WTC11 (cell line): ENCODE data around the gene TMEM52B. TPM values are rescaled to one million over a fixed set of nuclear protein-coding genes. Genes with fewer than 3 reads are reported as not detected.

Experiments used
- ATAC-seq: fragments of 200-7000 bp; cut with Tn5 transposase; 2 replicates; pipeline ENCODE4 v1.10.0; 2021; ENCODE audit warnings: mild to moderate bottlenecking, moderate library complexity
- CTCF ChIA-PET: fragments of 300-600 bp; sonication (Branson Sonifier 250); formaldehyde crosslinking; loops from one replicate; lab custom pipeline; 2021; ENCODE audit warnings: antibody characterized with exemption; lab: Charles Lee
- POLR2A ChIA-PET: fragments of 350-600 bp; sonication (Branson Sonifier 250); formaldehyde crosslinking; loops from one replicate; lab custom pipeline; 2021; ENCODE audit warnings: antibody characterized with exemption; lab: Charles Lee
- DNase-seq: peaks from one replicate; pipeline ENCODE4 v3.0.0; 2021; ENCODE audit warnings: low spot score
- H3K27ac Mint-ChIP-seq: 2 replicates; pipeline ENCODE4 v1.8.0; 2021; ENCODE audit warnings: mixed read lengths
- H3K27me3 Mint-ChIP-seq: 2 replicates; pipeline ENCODE4 v1.8.0; 2021; ENCODE audit warnings: low read depth, mild to moderate bottlenecking, moderate library complexity, mixed read lengths
- H3K36me3 Mint-ChIP-seq: 2 replicates; pipeline ENCODE4 v1.8.0; 2021; ENCODE audit warnings: mixed read lengths
- H3K4me1 Mint-ChIP-seq: 2 replicates; pipeline ENCODE4 v1.8.0; 2022; ENCODE audit warnings: mixed read lengths
- H3K4me3 Mint-ChIP-seq: 2 replicates; pipeline ENCODE4 v1.8.0; 2021; ENCODE audit warnings: mild to moderate bottlenecking, moderate library complexity, mixed read lengths
- H3K9me3 Mint-ChIP-seq: 2 replicates; pipeline ENCODE4 v1.8.0; 2021; ENCODE audit warnings: mixed read lengths
- AFF4 ChIP-seq: sonication (generic); formaldehyde crosslinking; IDR thresholded peaks from 2 replicates; pipeline ENCODE4 v1.8.1; 2023; ENCODE audit warnings: mild to moderate bottlenecking, missing genetic modification reagents, borderline replicate concordance
- CDX4 ChIP-seq: fragments of 250-450 bp; sonication (Bioruptor Pico); IDR thresholded peaks from 2 replicates; pipeline ENCODE4 v1.9.0; 2021; ENCODE audit warnings: moderate library complexity, mild to moderate bottlenecking, inconsistent platforms, borderline replicate concordance
- CREB1 ChIP-seq: sonication (generic); formaldehyde crosslinking; IDR thresholded peaks from 2 replicates; pipeline ENCODE4 v1.8.0; 2023; ENCODE audit warnings: mild to moderate bottlenecking, missing genetic modification reagents
- E2F4 ChIP-seq: sonication (generic); formaldehyde crosslinking; IDR thresholded peaks from 2 replicates; pipeline ENCODE4 v1.8.1; 2022; ENCODE audit warnings: low read depth, mild to moderate bottlenecking, moderate library complexity, missing genetic modification reagents, borderline replicate concordance
- E2F5 ChIP-seq: sonication (generic); formaldehyde crosslinking; IDR thresholded peaks from 2 replicates; pipeline ENCODE4 v1.8.1; 2022; ENCODE audit warnings: mild to moderate bottlenecking, moderate library complexity, missing genetic modification reagents
- ETV6 ChIP-seq: sonication (generic); formaldehyde crosslinking; IDR thresholded peaks from 2 replicates; pipeline ENCODE4 v1.8.1; 2022; ENCODE audit warnings: mild to moderate bottlenecking, missing genetic modification reagents
- FOXJ3 ChIP-seq: sonication (generic); formaldehyde crosslinking; IDR thresholded peaks from 2 replicates; pipeline ENCODE4 v1.9.0; 2021; ENCODE audit warnings: missing genetic modification reagents, mild to moderate bottlenecking, borderline replicate concordance
- GABPB1 ChIP-seq: sonication (generic); formaldehyde crosslinking; IDR thresholded peaks from 2 replicates; pipeline ENCODE4 v1.8.1; 2023; ENCODE audit warnings: mild to moderate bottlenecking, missing genetic modification reagents
- GRHL2 ChIP-seq: fragments of 250-450 bp; sonication (Bioruptor Pico); IDR thresholded peaks from 2 replicates; pipeline ENCODE4 v1.8.0; 2022; ENCODE audit warnings: mild to moderate bottlenecking, moderate library complexity; ENCODE audit not compliant: insufficient replicate concordance, severe bottlenecking
- HMGA2 ChIP-seq: fragments of 250-450 bp; sonication (Bioruptor Pico); IDR thresholded peaks from 2 replicates; pipeline ENCODE4 v1.4.0; 2021; ENCODE audit warnings: mild to moderate bottlenecking, moderate library complexity
- HMGXB4 ChIP-seq: sonication (generic); formaldehyde crosslinking; IDR thresholded peaks from 2 replicates; pipeline ENCODE4 v1.8.1; 2023; ENCODE audit warnings: mild to moderate bottlenecking, moderate library complexity, missing genetic modification reagents
- IRF1 ChIP-seq: sonication (generic); formaldehyde crosslinking; IDR thresholded peaks from 2 replicates; pipeline ENCODE4 v1.8.0; 2023; ENCODE audit warnings: missing genetic modification reagents
- NR1H2 ChIP-seq: sonication (generic); formaldehyde crosslinking; IDR thresholded peaks from 2 replicates; pipeline ENCODE4 v1.9.0; 2021; ENCODE audit warnings: mild to moderate bottlenecking, moderate library complexity, missing genetic modification reagents
- NR2C2 ChIP-seq: sonication (generic); formaldehyde crosslinking; IDR thresholded peaks from 2 replicates; pipeline ENCODE4 v1.8.0; 2022; ENCODE audit warnings: mild to moderate bottlenecking, missing genetic modification reagents
- SMAD4 ChIP-seq: sonication (generic); formaldehyde crosslinking; IDR thresholded peaks from 2 replicates; pipeline ENCODE4 v1.8.0; 2022; ENCODE audit warnings: mild to moderate bottlenecking, missing genetic modification reagents
- SOX15 ChIP-seq: fragments of 250-450 bp; sonication (Bioruptor Pico); IDR thresholded peaks from 2 replicates; pipeline ENCODE4 v1.9.0; 2021; ENCODE audit warnings: mild to moderate bottlenecking
- TCF7 ChIP-seq: sonication (generic); formaldehyde crosslinking; IDR thresholded peaks from 2 replicates; pipeline ENCODE4 v1.8.0; 2022; ENCODE audit warnings: mild to moderate bottlenecking, low read depth, missing genetic modification reagents, moderate library complexity
- TEAD1 ChIP-seq: sonication (generic); formaldehyde crosslinking; IDR thresholded peaks from 2 replicates; pipeline ENCODE4 v1.8.0; 2022; ENCODE audit warnings: mild to moderate bottlenecking, missing genetic modification reagents
- TEAD4 ChIP-seq: sonication (generic); formaldehyde crosslinking; IDR thresholded peaks from 2 replicates; pipeline ENCODE4 v1.8.0; 2022; ENCODE audit warnings: mild to moderate bottlenecking, missing genetic modification reagents
- ZBTB21 ChIP-seq: sonication (generic); formaldehyde crosslinking; IDR thresholded peaks from 2 replicates; pipeline ENCODE4 v1.8.1; 2023; ENCODE audit warnings: mild to moderate bottlenecking, missing genetic modification reagents, borderline replicate concordance
- ZNF532 ChIP-seq: fragments of 250-450 bp; sonication (Bioruptor Pico); IDR thresholded peaks from 2 replicates; pipeline ENCODE4 v1.9.0; 2021; ENCODE audit warnings: mild to moderate bottlenecking, borderline replicate concordance
- total RNA-seq: library from RNA; stranded (reverse); gene quantifications from 3 replicates; pipeline ENCODE4 v1.2.3, GENCODE V29; 2021

Gene TMEM52B
- total RNA-seq, 1 experiment from 2014 or later: not detected

GRCh38 chr12:10163084-10163483 lies 15.7 kb upstream of the TMEM52B start (continued):
- TF ChIP-seq NR2C2 (no peak), HMGA2 (CRISPR knock-in tag) (no peak), ZBTB21 (CRISPR knock-in tag) (no peak)

GRCh38 chr12:10165421-10165820 lies 13.4 kb upstream of the TMEM52B start:
- DNase-seq (no peak), ATAC-seq (no peak)
- no peak overlapping the region for H3K4me3 Mint-ChIP-seq
- no peaks in the 10 kb centered on the region for H3K9me3 Mint-ChIP-seq
- no peaks in the 10 kb centered on the region; the same call in 1 of the 2 replicates for H3K27me3 Mint-ChIP-seq
- TF ChIP-seq HMGXB4 (CRISPR knock-in tag) (no peak), SOX15 (no peak), CDX4 (CRISPR knock-in tag) (no peak), IRF1 (CRISPR knock-in tag) (no peak), TCF7 (CRISPR knock-in tag) (no peak), TEAD4 (CRISPR knock-in tag) (no peak), GRHL2 (CRISPR knock-in tag) (no peak), TEAD1 (CRISPR knock-in tag) (no peak), GABPB1 (CRISPR knock-in tag) (no peak), FOXJ3 (CRISPR knock-in tag) (no peak), ZNF532 (CRISPR knock-in tag) (no peak)
- H3K27ac Mint-ChIP-seq: no peak overlapping the region
- CTCF ChIA-PET: no interaction called here
- no peaks in the 10 kb centered on the region for H3K36me3 Mint-ChIP-seq
- POLR2A ChIA-PET: no interaction called here
- H3K4me1 Mint-ChIP-seq: no peaks in the 10 kb centered on the region

GRCh38 chr12:10167599-10167998 lies 11.2 kb upstream of the TMEM52B start:
- no peaks in the 10 kb centered on the region for H3K36me3 Mint-ChIP-seq
- POLR2A ChIA-PET: no interaction called here
- no peaks in the 10 kb centered on the region for H3K9me3 Mint-ChIP-seq
- no peak for ATAC-seq
- TF ChIP-seq E2F4 (CRISPR knock-in tag): no peak
- no peak for TF ChIP-seq AFF4
- no peak for TF ChIP-seq E2F5
- no peak for TF ChIP-seq NR1H2 (CRISPR knock-in tag)
- TF ChIP-seq CREB1: no peak
- no peak for TF ChIP-seq SMAD4 (CRISPR knock-in tag)
- TF ChIP-seq ZBTB21 (CRISPR knock-in tag): no peak
- no peak for TF ChIP-seq ETV6 (CRISPR knock-in tag)
- TF ChIP-seq, all 79 proteins: peak for 0
- DNase-seq: no peak
- H3K4me3 Mint-ChIP-seq: no peak overlapping the region
- no peaks in the 10 kb centered on the region for H3K4me1 Mint-ChIP-seq
- H3K27ac Mint-ChIP-seq: no peak overlapping the region
- no peaks in the 10 kb centered on the region; the same call in 1 of the 2 replicates for H3K27me3 Mint-ChIP-seq
- CTCF ChIA-PET: no interaction called here
